GM13976 (cell line): Measurements from ENCODE around the gene RASGRP4.

Experiments
- DNase-seq: peaks from one replicate; pipeline ENCODE4 v3.0.0; 2012; ENCODE audit warnings: low spot score
- in situ Hi-C: fragments of 300-500 bp; cut with MboI; formaldehyde crosslinking; loops from one replicate; pipeline ENCODE4 v1.12.0; 2022; ENCODE audit warnings: low sequenced_read_pairs, mixed read lengths, inconsistent platforms; ENCODE audit not compliant: unreplicated experiment
- TF ChIP-seq, protein P1 (sequence below): IDR thresholded peaks from 2 replicates; pipeline ENCODE4 v1.5.1; 2012; ENCODE audit warnings: borderline replicate concordance, mild to moderate bottlenecking; ENCODE audit not compliant: insufficient read depth; ENCODE audit errors: extremely low read depth, missing control alignments, control extremely low read depth

The RASGRP4 gene

DNA sequence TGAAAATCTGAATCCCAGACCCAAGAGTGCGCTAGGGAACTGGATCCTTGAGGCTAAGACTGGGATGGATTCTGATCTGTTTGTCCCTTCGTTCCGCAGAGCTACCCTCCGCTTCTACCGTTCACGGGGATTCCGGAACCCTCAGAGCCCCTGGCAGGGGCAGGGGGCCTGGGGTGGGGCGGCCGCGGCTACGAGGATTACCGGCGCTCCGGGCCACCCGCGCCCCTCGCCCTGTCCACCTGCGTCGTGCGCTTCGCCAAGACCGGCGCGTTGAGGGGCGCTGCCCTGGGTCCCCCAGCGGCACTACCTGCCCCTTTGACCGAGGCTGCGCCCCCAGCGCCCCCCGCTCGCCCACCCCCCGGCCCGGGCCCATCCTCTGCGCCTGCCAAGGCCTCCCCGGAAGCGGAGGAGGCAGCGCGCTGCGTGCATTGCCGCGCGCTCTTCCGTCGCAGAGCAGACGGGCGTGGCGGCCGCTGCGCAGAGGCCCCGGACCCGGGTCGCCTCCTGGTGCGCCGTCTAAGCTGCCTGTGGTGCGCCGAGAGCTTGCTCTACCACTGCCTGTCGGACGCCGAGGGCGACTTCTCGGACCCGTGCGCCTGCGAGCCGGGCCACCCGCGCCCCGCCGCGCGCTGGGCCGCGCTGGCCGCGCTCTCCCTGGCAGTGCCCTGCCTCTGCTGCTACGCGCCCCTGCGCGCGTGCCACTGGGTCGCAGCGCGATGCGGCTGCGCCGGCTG, 30.5 kb downstream of the RASGRP4 start:
- in situ Hi-C loops = no loop called here
- peak; percentile 72 for DNase-seq
- TF ChIP-seq, protein P1, sequence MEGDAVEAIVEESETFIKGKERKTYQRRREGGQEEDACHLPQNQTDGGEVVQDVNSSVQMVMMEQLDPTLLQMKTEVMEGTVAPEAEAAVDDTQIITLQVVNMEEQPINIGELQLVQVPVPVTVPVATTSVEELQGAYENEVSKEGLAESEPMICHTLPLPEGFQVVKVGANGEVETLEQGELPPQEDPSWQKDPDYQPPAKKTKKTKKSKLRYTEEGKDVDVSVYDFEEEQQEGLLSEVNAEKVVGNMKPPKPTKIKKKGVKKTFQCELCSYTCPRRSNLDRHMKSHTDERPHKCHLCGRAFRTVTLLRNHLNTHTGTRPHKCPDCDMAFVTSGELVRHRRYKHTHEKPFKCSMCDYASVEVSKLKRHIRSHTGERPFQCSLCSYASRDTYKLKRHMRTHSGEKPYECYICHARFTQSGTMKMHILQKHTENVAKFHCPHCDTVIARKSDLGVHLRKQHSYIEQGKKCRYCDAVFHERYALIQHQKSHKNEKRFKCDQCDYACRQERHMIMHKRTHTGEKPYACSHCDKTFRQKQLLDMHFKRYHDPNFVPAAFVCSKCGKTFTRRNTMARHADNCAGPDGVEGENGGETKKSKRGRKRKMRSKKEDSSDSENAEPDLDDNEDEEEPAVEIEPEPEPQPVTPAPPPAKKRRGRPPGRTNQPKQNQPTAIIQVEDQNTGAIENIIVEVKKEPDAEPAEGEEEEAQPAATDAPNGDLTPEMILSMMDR = no peak

DNA sequence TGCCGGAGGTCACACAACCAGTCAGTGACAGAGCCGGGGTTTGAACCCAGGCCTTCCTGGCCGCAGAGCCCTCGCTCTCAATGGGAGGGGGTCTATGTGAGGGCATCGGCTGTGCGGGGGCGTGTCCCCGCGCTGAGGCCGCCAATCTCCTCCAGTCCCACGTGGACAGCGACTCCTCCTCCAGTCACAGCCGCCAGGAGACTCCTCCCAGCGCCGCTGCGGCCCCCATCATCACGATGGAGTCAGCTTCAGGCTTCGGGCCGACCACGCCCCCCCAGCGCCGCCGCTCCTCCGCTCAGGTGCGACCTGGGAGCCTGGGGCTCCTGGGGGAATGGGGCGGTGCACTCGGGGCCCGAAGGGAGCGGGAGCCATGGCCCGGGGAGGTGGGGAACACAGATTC, 31.5 kb downstream of the RASGRP4 start:
- TF ChIP-seq, protein P1 = no peak
- in situ Hi-C loops = no loop called here
- DNase-seq = peak; percentile 86

DNA sequence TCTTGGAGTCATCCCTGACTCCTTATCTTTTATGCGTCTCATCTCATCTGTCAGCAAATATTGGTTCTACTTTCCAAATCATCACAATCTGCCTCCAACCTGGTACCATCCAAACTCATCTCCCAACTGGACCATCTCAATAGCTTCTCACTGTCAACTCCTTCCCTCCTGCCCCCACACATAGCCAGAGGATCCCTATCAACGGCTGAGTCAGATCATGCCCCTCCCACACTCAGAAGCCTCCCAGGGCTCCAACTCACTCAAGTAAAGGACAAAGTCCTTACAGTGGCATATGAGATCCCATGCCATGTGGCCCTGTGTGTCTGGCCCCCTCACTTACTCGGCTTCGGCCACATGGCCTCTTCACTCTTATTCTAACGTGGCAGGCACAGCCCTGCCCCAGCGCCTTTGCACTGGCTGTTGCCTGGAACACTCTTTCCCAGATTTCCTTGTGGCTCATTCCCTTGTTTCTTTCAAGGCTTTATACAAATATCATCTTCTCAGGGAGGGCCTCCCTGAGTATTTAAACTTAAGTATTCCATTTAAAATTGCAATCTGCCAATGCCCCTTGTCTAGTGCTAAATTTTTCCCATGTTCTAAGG, 33.2 kb downstream of the RASGRP4 start:
- DNase-seq = no peak
- in situ Hi-C loops = no loop called here
- TF ChIP-seq, protein P1 = no peak

DNA sequence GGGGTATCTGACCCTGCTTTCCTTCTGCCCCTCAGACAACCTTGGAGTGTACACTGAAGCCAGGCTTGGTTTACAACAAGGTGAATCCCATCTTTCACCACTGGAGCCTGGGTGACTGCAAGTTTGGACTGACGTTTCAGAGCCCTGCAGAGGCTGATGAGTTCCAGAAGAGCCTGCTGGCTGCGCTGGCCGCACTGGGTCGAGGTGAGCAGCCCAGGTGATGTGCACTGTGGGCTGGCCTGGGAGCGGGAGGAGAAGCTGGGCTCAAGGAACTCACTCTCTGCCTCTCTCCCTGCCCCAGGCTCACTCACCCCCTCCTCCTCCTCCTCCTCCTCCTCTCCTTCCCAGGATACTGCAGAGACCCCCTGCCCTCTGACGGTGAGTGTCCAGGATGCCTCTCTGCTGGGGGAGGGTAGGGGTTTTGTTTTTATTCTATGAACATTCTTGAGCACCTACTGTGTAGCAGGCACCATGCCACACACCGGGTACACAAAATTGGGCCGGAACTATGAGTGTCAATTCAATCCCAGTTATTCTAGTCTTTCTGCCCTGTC, 34.0 kb downstream of the RASGRP4 start:
- in situ Hi-C loops = no loop called here
- TF ChIP-seq, protein P1 = no peak
- no peak for DNase-seq

DNA sequence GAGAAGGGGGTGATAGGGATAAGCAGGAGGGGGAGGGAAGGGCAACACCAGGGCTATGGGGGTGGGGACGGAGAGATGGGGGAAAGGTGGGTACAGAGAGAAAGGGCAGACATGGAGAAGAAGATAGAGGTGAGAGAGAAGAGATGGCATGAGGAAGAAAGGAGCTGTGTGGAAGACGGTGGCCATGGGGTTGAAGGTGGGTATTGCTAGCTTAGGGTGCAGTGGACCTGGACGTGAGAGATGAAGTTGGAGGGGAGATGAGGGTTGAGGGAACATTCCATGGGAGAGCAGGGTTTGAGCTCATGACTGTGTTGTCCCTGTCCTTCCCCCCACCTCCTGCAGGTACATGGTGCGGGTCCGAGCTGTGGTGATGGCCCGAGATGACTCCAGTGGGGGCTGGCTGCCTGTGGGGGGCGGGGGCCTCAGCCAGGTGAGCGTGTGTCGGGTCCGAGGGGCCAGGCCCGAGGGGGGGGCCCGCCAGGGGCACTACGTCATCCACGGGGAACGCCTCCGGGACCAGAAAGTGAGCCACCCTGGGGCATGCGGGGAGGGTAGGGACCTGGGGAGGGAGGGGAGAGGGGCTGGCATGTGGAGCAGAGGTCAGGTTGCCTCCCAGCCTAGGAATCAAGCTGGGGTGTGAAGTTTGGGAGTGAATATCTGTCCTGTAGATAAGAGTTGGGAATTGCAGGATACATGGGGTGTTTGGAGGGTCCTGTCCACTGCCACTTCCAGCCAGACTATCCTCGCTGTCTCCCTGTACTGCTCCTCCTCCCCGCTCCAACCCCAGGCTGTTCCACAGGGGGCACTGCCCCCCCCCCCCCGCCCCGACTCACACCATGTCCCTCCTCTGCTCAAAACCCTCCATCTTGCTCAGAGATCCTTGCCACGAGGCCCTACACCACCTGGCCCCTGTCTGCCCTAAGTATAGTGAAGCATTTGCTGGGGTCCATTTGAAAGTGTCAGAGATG, 35.8 kb downstream of the RASGRP4 start:
- in situ Hi-C loops = no loop called here
- DNase-seq = no peak
- TF ChIP-seq, protein P1 = no peak
